Osteoblast (primary cell): Measurements from ENCODE around the gene KCND3. TPM values are rescaled to one million over a fixed set of nuclear protein-coding genes. Genes with fewer than 3 reads are reported as not detected.
A peak's percentile ranks its signal among the peaks of the same experiment; 100 is the strongest.

Experiments
- DNase-seq: peaks from one replicate; pipeline ENCODE4 v3.0.0; 2011; ENCODE audit warnings: low spot score, mixed read lengths; ENCODE audit not compliant: insufficient read length; ENCODE audit errors: missing footprints
- H2AFZ ChIP-seq: 2 replicates; pipeline ENCODE4 v1.6.0; 2011; ENCODE audit warnings: mild to moderate bottlenecking, low read length
- H3K27ac ChIP-seq: 2 replicates; pipeline ENCODE4 v1.5.1; 2011; ENCODE audit warnings: mild to moderate bottlenecking, low read depth, low read length, moderate library complexity
- H3K27me3 ChIP-seq: 2 replicates; pipeline ENCODE4 v1.6.0; 2012; ENCODE audit warnings: mild to moderate bottlenecking, control low read depth, inconsistent platforms, low read length, moderate library complexity; ENCODE audit not compliant: insufficient read depth
- H3K36me3 ChIP-seq: 2 replicates; pipeline ENCODE4 v1.5.1; 2011; ENCODE audit warnings: mild to moderate bottlenecking, low read length, control low read depth, moderate library complexity; ENCODE audit not compliant: insufficient read depth
- H3K4me1 ChIP-seq: 2 replicates; pipeline ENCODE4 v1.5.1; 2011; ENCODE audit warnings: mild to moderate bottlenecking, low read length, control low read depth, moderate library complexity; ENCODE audit not compliant: insufficient read depth
- H3K4me2 ChIP-seq: 2 replicates; pipeline ENCODE4 v1.6.0; 2011; ENCODE audit warnings: mild to moderate bottlenecking, low read length; ENCODE audit not compliant: insufficient read depth
- H3K4me3 ChIP-seq: fragments of 200-600 bp; sonication (generic); 3 replicates; pipeline ENCODE4 v1.5.1; 2012; ENCODE audit warnings: mild to moderate bottlenecking, low read length, inconsistent platforms; ENCODE audit not compliant: insufficient read depth
- H3K79me2 ChIP-seq: 2 replicates; pipeline ENCODE4 v1.6.0; 2012; ENCODE audit warnings: mild to moderate bottlenecking, low read length, control low read depth, inconsistent platforms; ENCODE audit not compliant: insufficient read depth
- H3K9me3 ChIP-seq: 2 replicates; pipeline ENCODE4 v1.5.1; 2011; ENCODE audit warnings: low read depth, low read length, control low read depth
- H4K20me1 ChIP-seq: 2 replicates; pipeline ENCODE4 v1.6.0; 2012; ENCODE audit warnings: mild to moderate bottlenecking, low read length, control low read depth; ENCODE audit not compliant: insufficient read depth
- total RNA-seq: library from RNA; depleted of rRNA; stranded (reverse); fragments of >200 nt; gene quantifications from 2 replicates; pipeline ENCODE4 v1.2.3, GENCODE V29; 2012
- TF ChIP-seq, protein P1 (sequence below): IDR thresholded peaks from 2 replicates; pipeline ENCODE4 v1.5.1; 2011; ENCODE audit warnings: mild to moderate bottlenecking, low read depth, low read length, moderate library complexity; ENCODE audit errors: extremely low read depth

KCND3 gene
- total RNA-seq, 1 donor, result 3.6 TPM

DNA sequence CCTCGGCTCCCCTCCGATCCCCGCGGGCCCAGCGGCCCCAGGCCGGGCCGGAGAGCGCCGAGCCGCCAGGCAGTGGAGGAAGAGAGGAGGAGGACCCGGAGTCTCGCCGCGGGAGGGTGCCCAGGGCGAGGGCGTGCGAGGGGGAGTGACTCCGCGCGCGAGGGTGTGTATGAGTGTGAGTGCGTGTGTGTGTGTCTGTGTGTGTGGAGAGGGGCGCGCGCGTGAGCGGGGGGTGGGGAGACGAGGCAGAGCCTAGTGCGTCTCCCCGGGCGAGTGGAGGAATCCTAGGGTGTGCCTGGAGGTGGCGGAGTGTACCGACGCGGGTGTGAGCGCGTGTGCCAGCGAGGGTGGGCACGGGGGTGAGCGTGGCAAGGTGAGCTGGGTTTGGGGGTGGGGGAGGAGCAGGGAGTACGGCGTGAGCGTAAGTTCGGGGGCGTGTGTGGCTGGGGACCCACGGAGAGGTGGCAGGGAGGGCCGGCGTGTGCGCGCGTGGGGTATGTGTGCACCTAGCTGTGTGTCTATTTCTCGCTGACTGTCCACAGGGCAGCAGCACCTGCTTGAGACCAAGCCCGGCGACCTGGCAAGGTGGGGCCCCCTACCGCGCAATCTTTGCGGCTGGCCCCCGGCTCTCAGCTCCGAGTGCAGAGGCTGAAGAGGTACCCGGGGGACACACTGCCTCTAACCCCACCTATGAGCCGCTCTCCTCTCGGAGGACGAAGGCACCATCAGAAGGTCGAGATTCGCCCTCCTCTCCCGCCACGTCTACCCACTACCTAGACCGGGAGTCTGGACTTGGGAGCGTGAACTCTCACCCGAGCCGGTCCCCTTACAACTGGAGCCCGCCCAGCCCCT lies 784 bp upstream of the KCND3 start:
- Histone ChIP-seq H3K9me3 (no peaks in the 10 kb centered on the region), H3K27me3 (peaks cover 47% of the 10 kb centered on the region), H2AFZ (no peak overlapping the region), H4K20me1 (no peaks in the 10 kb centered on the region), H3K4me3 (peak overlapping the region; percentile 51), H3K79me2 (no peaks in the 10 kb centered on the region), H3K4me2 (peak overlapping the region; percentile 57), H3K36me3 (no peaks in the 10 kb centered on the region), H3K4me1 (no peaks in the 10 kb centered on the region), H3K27ac (no peak overlapping the region)
- DNase-seq, result peak; percentile 89
- TF ChIP-seq, protein P1, sequence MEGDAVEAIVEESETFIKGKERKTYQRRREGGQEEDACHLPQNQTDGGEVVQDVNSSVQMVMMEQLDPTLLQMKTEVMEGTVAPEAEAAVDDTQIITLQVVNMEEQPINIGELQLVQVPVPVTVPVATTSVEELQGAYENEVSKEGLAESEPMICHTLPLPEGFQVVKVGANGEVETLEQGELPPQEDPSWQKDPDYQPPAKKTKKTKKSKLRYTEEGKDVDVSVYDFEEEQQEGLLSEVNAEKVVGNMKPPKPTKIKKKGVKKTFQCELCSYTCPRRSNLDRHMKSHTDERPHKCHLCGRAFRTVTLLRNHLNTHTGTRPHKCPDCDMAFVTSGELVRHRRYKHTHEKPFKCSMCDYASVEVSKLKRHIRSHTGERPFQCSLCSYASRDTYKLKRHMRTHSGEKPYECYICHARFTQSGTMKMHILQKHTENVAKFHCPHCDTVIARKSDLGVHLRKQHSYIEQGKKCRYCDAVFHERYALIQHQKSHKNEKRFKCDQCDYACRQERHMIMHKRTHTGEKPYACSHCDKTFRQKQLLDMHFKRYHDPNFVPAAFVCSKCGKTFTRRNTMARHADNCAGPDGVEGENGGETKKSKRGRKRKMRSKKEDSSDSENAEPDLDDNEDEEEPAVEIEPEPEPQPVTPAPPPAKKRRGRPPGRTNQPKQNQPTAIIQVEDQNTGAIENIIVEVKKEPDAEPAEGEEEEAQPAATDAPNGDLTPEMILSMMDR, result no peak

DNA sequence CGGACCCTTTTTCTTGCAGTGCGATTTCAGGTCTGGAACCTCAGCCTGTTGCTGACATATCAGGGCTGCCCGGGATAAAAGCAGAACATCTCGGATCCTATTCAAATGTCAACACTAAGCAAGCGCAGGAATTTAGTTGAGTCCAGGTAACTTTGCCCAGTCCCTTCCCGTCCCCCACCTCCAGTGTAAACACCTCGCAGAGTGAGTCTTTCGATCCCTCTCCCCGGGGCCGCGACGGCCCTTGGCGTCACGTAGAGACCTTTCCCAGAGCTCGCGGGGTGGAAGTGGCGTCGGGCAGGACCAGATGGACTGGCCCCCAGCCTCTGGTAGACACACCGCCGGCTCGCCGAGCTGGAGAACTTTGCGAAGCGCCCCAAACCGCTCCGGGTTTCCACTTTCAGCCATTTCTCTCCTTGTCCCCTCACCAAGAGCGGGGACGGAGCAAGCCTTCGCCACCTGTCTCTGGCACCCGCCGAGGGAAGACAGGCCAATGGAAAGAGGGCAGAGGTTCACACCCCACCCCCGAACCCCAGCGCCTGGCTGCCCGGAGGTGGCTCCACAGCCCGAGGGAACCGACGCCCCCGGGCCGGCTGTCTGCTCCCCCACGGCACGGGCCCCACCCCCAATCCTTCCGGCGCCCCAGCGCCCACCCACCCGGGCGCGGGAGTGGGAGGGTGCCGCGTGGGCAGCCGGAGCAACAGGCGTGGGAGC lies 570 bp downstream of the KCND3 start:
- Histone ChIP-seq H3K27ac (no peak overlapping the region), H3K27me3 (peaks cover 47% of the 10 kb centered on the region), H3K9me3 (no peaks in the 10 kb centered on the region), H3K36me3 (no peaks in the 10 kb centered on the region), H3K4me1 (no peaks in the 10 kb centered on the region), H2AFZ (no peak overlapping the region), H3K79me2 (no peaks in the 10 kb centered on the region), H3K4me2 (no peak overlapping the region), H3K4me3 (peak overlapping the region; percentile 19), H4K20me1 (no peaks in the 10 kb centered on the region)
- peak; percentile 82 for DNase-seq
- TF ChIP-seq, protein P1, result no peak

- Histone ChIP-seq H3K27ac (no peak overlapping the region), H4K20me1 (no peaks in the 10 kb centered on the region), H3K4me3 (no peak overlapping the region), H3K9me3 (no peaks in the 10 kb centered on the region), H3K4me1 (no peaks in the 10 kb centered on the region), H3K79me2 (no peaks in the 10 kb centered on the region), H3K4me2 (no peak overlapping the region), H3K36me3 (no peaks in the 10 kb centered on the region), H3K27me3 (peaks cover 47% of the 10 kb centered on the region), H2AFZ (no peak overlapping the region)
- TF ChIP-seq, protein P1, result no peak
- DNase-seq, result no peak
Measured at GRCh38 chr1:111988377-111988742, 1.1 kb downstream of the KCND3 start.

- H3K27ac ChIP-seq, result no peak overlapping the region
- no peak for DNase-seq
- H3K9me3 ChIP-seq, result no peaks in the 10 kb centered on the region
- TF ChIP-seq, protein P1, result no peak
- H3K4me2 ChIP-seq, result no peak overlapping the region
- H2AFZ ChIP-seq, result no peak overlapping the region
- H3K4me3 ChIP-seq, result no peak overlapping the region
- H3K27me3 ChIP-seq, result peaks cover 47% of the 10 kb centered on the region
- H3K36me3 ChIP-seq, result no peaks in the 10 kb centered on the region
- H4K20me1 ChIP-seq, result no peaks in the 10 kb centered on the region
- no peaks in the 10 kb centered on the region for H3K79me2 ChIP-seq
- H3K4me1 ChIP-seq, result no peaks in the 10 kb centered on the region
Measured at GRCh38 chr1:111987502-111987901, 2.0 kb downstream of the KCND3 start.
